ENCODE data around the gene GPRIN2.

The GPRIN2 gene

GRCh38 chr10:46541017-46541661 lies 15.3 kb downstream of the GPRIN2 start:
- in situ Hi-C loops (cut with HindIII; ENCODE audit: low sequenced_read_pairs) = no loop called here
- peak; percentile 25 for TF ChIP-seq CTCF (IDR thresholded peaks at IDR 0.05; ENCODE audit: low read depth, low read length)

GRCh38 chr10:46540412-46541016 lies 15.9 kb downstream of the GPRIN2 start:
- TF ChIP-seq CTCF (IDR thresholded peaks at IDR 0.05; ENCODE audit: low read depth, low read length) = no peak
- peak overlapping the region; percentile 4 for H3K4me3 ChIP-seq (ENCODE audit: low read depth, low read length)
- DNase-seq (ENCODE audit: low read depth, low spot score) = no peak
- in situ Hi-C loops (cut with HindIII; ENCODE audit: low sequenced_read_pairs) = no loop called here

More at GRCh38 chr10:46541017-46541661, 15.3 kb downstream of the GPRIN2 start:
- no peak for DNase-seq (ENCODE audit: low read depth, low spot score)
- H3K4me3 ChIP-seq (ENCODE audit: low read depth, low read length) = peak overlapping the region; percentile 14

GRCh38 chr10:46539596-46540411 lies 16.7 kb downstream of the GPRIN2 start:
- TF ChIP-seq CTCF (IDR thresholded peaks at IDR 0.05; ENCODE audit: low read depth, low read length) = no peak
- no peak overlapping the region for H3K4me3 ChIP-seq (ENCODE audit: low read depth, low read length)
- in situ Hi-C loops (cut with HindIII; ENCODE audit: low sequenced_read_pairs) = no loop called here
- DNase-seq (ENCODE audit: low read depth, low spot score) = peak; percentile 83

- no peak for DNase-seq (ENCODE audit: low read depth, low spot score)
- in situ Hi-C loops (cut with HindIII; ENCODE audit: low sequenced_read_pairs) = no loop called here
- H3K4me3 ChIP-seq (ENCODE audit: low read depth, low read length) = no peak overlapping the region
- TF ChIP-seq CTCF (IDR thresholded peaks at IDR 0.05; ENCODE audit: low read depth, low read length) = no peak
These were observed 17.6 kb downstream of the GPRIN2 start for GRCh38 chr10:46538717-46539426.

- TF ChIP-seq CTCF (IDR thresholded peaks at IDR 0.05; ENCODE audit: low read depth, low read length) = no peak
- H3K4me3 ChIP-seq (ENCODE audit: low read depth, low read length) = no peak overlapping the region
- in situ Hi-C loops (cut with HindIII; ENCODE audit: low sequenced_read_pairs) = no loop called here
- no peak for DNase-seq (ENCODE audit: low read depth, low spot score)
These were observed 18.3 kb downstream of the GPRIN2 start for GRCh38 chr10:46538155-46538554.

- no peak overlapping the region for H3K4me3 ChIP-seq (ENCODE audit: low read depth, low read length)
- DNase-seq (ENCODE audit: low read depth, low spot score) = no peak
- no peak for TF ChIP-seq CTCF (IDR thresholded peaks at IDR 0.05; ENCODE audit: low read depth, low read length)
- in situ Hi-C loops (cut with HindIII; ENCODE audit: low sequenced_read_pairs) = no loop called here
These were observed 19.1 kb downstream of the GPRIN2 start for GRCh38 chr10:46537309-46537708.
